WERI-Rb-1 (cell line): ENCODE measurements around the gene RYR2.

Source experiments
- DNase-seq: peaks from one replicate; pipeline ENCODE4 v3.0.0-alpha.2; 2020
- H3K27ac ChIP-seq: fragments of 250-450 bp; sonication (Bioruptor Pico); 2 replicates; pipeline ENCODE4 v1.5.1; 2020; ENCODE audit warnings: mild to moderate bottlenecking, moderate library complexity
- H3K27me3 ChIP-seq: fragments of 250-450 bp; sonication (Bioruptor Pico); 2 replicates; pipeline ENCODE4 v1.5.1; 2021; ENCODE audit warnings: mild to moderate bottlenecking, low read depth, moderate library complexity; ENCODE audit not compliant: insufficient read depth, severe bottlenecking
- H3K36me3 ChIP-seq: fragments of 250-450 bp; sonication (Bioruptor Pico); 2 replicates; pipeline ENCODE4 v1.5.1; 2020; ENCODE audit warnings: mild to moderate bottlenecking, moderate library complexity
- H3K4me3 ChIP-seq: 2 replicates; pipeline ENCODE4 v1.5.1; 2011; ENCODE audit warnings: low read depth, mild to moderate bottlenecking, control low read depth, low read length
- H3K9me3 ChIP-seq: fragments of 250-450 bp; sonication (Bioruptor Pico); 2 replicates; pipeline ENCODE4 v1.5.1; 2021; ENCODE audit warnings: mild to moderate bottlenecking, moderate library complexity; ENCODE audit not compliant: severe bottlenecking
- CTCF ChIP-seq: IDR thresholded peaks from 2 replicates; pipeline ENCODE4 v1.5.1; 2011; ENCODE audit warnings: low read depth, mild to moderate bottlenecking, control low read depth, inconsistent platforms, low read length

RYR2 gene

DNA sequence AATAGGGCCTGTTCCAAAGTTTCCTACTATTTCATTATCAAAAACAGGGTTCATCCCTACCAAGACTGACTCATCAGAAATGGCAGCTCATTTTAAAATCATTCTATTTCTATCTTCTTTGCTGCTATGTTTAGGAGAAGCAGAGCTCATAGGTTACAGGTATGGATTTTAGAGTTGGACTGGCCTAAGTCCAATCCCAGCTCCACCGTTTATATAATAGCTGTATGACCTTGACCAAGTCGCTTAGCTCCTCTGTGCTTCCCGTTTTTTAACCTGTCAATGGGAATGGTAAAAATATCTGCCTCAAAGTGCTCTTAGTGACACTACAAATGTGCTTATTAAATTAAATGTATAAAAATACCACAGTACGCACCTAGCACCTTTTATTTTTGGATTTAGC lies 436.1 kb downstream of the RYR2 start:
- no peak overlapping the region for H3K4me3 ChIP-seq
- DNase-seq, result no peak
- H3K27ac ChIP-seq, result no peak overlapping the region
- no peaks in the 10 kb centered on the region for H3K9me3 ChIP-seq
- H3K36me3 ChIP-seq, result no peaks in the 10 kb centered on the region
- no peak for TF ChIP-seq CTCF
- H3K27me3 ChIP-seq, result no peaks in the 10 kb centered on the region

DNA sequence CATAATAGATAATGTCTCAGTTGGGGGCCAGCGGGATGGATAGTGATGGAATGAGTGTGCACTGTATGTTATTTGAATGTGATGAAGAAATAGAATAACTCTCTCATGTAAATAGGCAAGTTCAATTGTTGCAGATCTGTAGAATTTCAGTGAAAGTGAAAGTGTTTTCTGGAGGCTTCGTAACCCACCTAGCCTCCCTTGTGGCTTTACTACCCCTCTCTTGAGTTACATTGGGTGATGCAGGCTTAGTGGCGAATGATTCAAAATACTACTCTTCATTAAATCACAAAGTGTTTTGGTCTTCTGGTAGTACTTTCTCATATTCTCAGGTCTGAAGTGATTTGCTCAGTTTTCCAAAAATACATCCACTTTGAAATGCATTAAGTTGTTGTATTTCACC lies 436.9 kb downstream of the RYR2 start:
- H3K4me3 ChIP-seq, result no peak overlapping the region
- no peak for DNase-seq
- H3K36me3 ChIP-seq, result no peaks in the 10 kb centered on the region
- H3K27me3 ChIP-seq, result no peaks in the 10 kb centered on the region
- no peak overlapping the region for H3K27ac ChIP-seq
- TF ChIP-seq CTCF, result no peak
- no peaks in the 10 kb centered on the region for H3K9me3 ChIP-seq

GRCh38 chr1:237482777-237483176 lies 440.8 kb downstream of the RYR2 start:
- Histone ChIP-seq H3K27ac (no peak overlapping the region), H3K36me3 (no peaks in the 10 kb centered on the region), H3K9me3 (no peaks in the 10 kb centered on the region), H3K4me3 (no peak overlapping the region), H3K27me3 (no peaks in the 10 kb centered on the region)
- no peak for TF ChIP-seq CTCF
- no peak for DNase-seq

GRCh38 chr1:237492359-237492758 lies 450.4 kb downstream of the RYR2 start:
- TF ChIP-seq CTCF, result peak; percentile 59
- no peaks in the 10 kb centered on the region for H3K9me3 ChIP-seq

DNA sequence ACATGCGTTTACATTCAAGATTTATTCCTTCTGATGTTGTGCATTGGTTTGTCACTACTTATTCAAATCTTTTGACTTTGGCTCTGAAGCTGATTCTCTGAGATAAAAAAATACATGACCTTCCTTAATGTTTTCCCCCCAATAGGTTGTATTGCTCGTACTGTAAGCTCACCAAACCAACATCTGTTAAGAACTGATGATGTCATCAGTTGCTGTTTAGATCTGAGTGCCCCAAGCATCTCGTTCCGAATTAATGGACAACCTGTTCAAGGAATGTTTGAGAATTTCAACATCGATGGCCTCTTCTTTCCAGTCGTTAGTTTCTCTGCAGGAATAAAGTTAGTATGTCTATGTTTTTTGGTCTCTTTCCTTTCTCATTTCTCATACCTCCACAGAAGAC lies 458.6 kb downstream of the RYR2 start:
- Histone ChIP-seq H3K27me3 (no peaks in the 10 kb centered on the region), H3K36me3 (no peaks in the 10 kb centered on the region), H3K4me3 (no peak overlapping the region), H3K27ac (no peak overlapping the region), H3K9me3 (no peaks in the 10 kb centered on the region)
- TF ChIP-seq CTCF, result no peak
- no peak for DNase-seq

More at GRCh38 chr1:237492359-237492758, 450.4 kb downstream of the RYR2 start:
- Histone ChIP-seq H3K4me3 (no peak overlapping the region), H3K27ac (no peak overlapping the region), H3K27me3 (no peaks in the 10 kb centered on the region), H3K36me3 (no peaks in the 10 kb centered on the region)
- peak; percentile 17 for DNase-seq

DNA sequence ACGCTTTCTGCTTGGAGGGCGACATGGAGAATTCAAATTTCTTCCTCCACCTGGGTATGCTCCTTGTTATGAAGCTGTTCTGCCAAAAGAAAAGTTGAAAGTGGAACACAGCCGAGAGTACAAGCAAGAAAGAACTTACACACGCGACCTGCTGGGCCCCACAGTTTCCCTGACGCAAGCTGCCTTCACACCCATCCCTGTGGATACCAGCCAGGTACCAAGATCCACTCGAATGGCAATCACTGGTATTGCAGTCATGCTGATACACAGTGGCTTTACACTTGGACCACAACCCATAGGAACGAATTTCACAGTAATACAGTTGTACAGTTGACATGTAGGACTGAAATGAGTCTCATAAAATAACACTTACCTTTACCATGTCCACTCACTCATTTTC lies 461.3 kb downstream of the RYR2 start:
- no peak for TF ChIP-seq CTCF
- Histone ChIP-seq H3K27me3 (no peaks in the 10 kb centered on the region), H3K27ac (no peak overlapping the region), H3K9me3 (no peaks in the 10 kb centered on the region), H3K36me3 (no peaks in the 10 kb centered on the region), H3K4me3 (no peak overlapping the region)
- no peak for DNase-seq
